ENCODE results near the gene CSPG4.

DNA sequence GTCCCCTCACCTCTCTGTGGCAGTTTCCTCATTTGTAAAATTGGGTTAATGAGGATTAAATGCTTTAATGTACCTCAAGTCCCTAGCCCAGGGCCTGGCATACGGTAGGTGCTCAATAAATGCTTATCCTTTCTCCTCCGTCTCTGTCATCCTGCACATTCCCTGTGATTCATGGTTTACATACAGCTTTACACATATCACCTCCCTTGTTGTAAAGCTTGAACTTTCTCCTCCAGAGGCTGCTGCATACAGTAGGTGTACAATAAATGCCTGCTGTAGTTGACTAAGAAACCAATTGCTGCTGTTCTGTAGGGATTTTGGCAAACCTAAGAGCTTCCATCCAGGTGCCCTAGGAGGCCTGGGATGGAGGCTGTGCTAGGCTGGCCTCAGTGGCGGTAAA, 1.5 kb upstream of the CSPG4 start:
- TF ChIP-seq, protein P1, sequence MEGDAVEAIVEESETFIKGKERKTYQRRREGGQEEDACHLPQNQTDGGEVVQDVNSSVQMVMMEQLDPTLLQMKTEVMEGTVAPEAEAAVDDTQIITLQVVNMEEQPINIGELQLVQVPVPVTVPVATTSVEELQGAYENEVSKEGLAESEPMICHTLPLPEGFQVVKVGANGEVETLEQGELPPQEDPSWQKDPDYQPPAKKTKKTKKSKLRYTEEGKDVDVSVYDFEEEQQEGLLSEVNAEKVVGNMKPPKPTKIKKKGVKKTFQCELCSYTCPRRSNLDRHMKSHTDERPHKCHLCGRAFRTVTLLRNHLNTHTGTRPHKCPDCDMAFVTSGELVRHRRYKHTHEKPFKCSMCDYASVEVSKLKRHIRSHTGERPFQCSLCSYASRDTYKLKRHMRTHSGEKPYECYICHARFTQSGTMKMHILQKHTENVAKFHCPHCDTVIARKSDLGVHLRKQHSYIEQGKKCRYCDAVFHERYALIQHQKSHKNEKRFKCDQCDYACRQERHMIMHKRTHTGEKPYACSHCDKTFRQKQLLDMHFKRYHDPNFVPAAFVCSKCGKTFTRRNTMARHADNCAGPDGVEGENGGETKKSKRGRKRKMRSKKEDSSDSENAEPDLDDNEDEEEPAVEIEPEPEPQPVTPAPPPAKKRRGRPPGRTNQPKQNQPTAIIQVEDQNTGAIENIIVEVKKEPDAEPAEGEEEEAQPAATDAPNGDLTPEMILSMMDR (IDR thresholded peaks at IDR 0.05; ENCODE audit: borderline replicate concordance, extremely low read depth, low read length, poor library complexity, severe bottlenecking), result no peak
- TF ChIP-seq EZH2 (IDR thresholded peaks at IDR 0.05; ENCODE audit: borderline replicate concordance, low read depth, low read length, severe bottlenecking), result no peak

All from DND-41 (cell line).